Left lobe of liver (tissue), 2 donors: ENCODE results near the gene TRIM28. TPM values are rescaled to one million over a fixed set of nuclear protein-coding genes. Genes with fewer than 3 reads are reported as not detected.
"Not testable (repeated sequence)": the region's sequence is repeated elsewhere in the genome, so short reads cannot be mapped to it uniquely, and the experiment has no call there.

ENCODE experiments used
- ATAC-seq: fragments of 200-7000 bp; cut with Tn5 transposase; one replicate; pipeline ENCODE4 v1.9.1; 2020; ENCODE audit warnings: mild to moderate bottlenecking, moderate library complexity
- DNase-seq: peaks from one replicate; pipeline ENCODE4 v3.0.0-alpha.2; 2020; ENCODE audit warnings: low spot score
- total RNA-seq: library from RNA; stranded (reverse); gene quantifications from one replicate; pipeline ENCODE4 v1.2.1, GENCODE V29; 2021
- donor health status: DM: no; HTN: no; CAD: no; lungs with moderate emphysema.
- donor health status: DM: no; HTN: yes; CAD: no.

The TRIM28 gene
- 84.0 TPM for total RNA-seq

GRCh38 chr19:58543826-58544590, at the start of gene TRIM28:
TSS of gene TRIM28 (plus strand) at chr19:58544064. CDS start at chr19:58544758, 694 bp downstream.
- DNase-seq (peak; percentile 99), ATAC-seq (peak; percentile 92)

- ATAC-seq (peak; percentile 1), DNase-seq (peak; percentile 52)
Observed at GRCh38 chr19:58497634-58498170, 46.2 kb upstream of the TRIM28 start.

GRCh38 chr19:58498316-58499020, 45.4 kb upstream of the TRIM28 start:
- DNase-seq: peak; percentile 71
- peak; percentile 4 for ATAC-seq

GRCh38 chr19:58499021-58499927, 44.6 kb upstream of the TRIM28 start:
- peak; percentile 100 for DNase-seq
- ATAC-seq: peak; percentile 85

- ATAC-seq (no peak), DNase-seq (peak; percentile 56)
Observed at GRCh38 chr19:58500242-58500641, 43.6 kb upstream of the TRIM28 start.

- not testable (repeated sequence) for ATAC-seq, DNase-seq
Observed at GRCh38 chr19:58507602-58508223, 36.2 kb upstream of the TRIM28 start.

GRCh38 chr19:58509731-58510083, 34.2 kb upstream of the TRIM28 start:
- ATAC-seq: no peak

GRCh38 chr19:58510084-58510862, 33.6 kb upstream of the TRIM28 start:
- DNase-seq (peak; percentile 75), ATAC-seq (peak; percentile 37)

More at GRCh38 chr19:58509731-58510083, 34.2 kb upstream of the TRIM28 start:
- DNase-seq: no peak

- peak; percentile 75 for ATAC-seq
- peak; percentile 96 for DNase-seq
Observed at GRCh38 chr19:58511353-58512208, 32.3 kb upstream of the TRIM28 start, which contains the start of gene SLC27A5. TSS of gene SLC27A5 (minus strand) at chr19:58511992. CDS start at chr19:58511955, 37 bp downstream.

- ATAC-seq: peak; percentile 1
- no peak for DNase-seq
Observed at GRCh38 chr19:58513213-58513693, 30.6 kb upstream of the TRIM28 start.

- DNase-seq: peak; percentile 94
Observed at GRCh38 chr19:58513694-58514563, 29.9 kb upstream of the TRIM28 start.

GRCh38 chr19:58514564-58515022, 29.3 kb upstream of the TRIM28 start:
- DNase-seq (peak; percentile 48), ATAC-seq (no peak)

More at GRCh38 chr19:58513694-58514563, 29.9 kb upstream of the TRIM28 start:
- peak; percentile 70 for ATAC-seq

- ATAC-seq: no peak
- DNase-seq: no peak
Observed at GRCh38 chr19:58515259-58515658, 28.6 kb upstream of the TRIM28 start.

GRCh38 chr19:58516246-58516836, 27.5 kb upstream of the TRIM28 start:
- ATAC-seq: no peak
- no peak for DNase-seq

GRCh38 chr19:58516964-58517833, 26.7 kb upstream of the TRIM28 start:
- ATAC-seq: no peak
- DNase-seq: no peak
